Astrocyte of the hippocampus (primary cell): ENCODE data around the gene SLX9.

Source experiments
- DNase-seq: peaks from one replicate; pipeline ENCODE4 v3.0.0; 2011; ENCODE audit warnings: low read depth, low spot score

The SLX9 gene, protein sequence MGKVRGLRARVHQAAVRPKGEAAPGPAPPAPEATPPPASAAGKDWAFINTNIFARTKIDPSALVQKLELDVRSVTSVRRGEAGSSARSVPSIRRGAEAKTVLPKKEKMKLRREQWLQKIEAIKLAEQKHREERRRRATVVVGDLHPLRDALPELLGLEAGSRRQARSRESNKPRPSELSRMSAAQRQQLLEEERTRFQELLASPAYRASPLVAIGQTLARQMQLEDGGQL

DNA sequence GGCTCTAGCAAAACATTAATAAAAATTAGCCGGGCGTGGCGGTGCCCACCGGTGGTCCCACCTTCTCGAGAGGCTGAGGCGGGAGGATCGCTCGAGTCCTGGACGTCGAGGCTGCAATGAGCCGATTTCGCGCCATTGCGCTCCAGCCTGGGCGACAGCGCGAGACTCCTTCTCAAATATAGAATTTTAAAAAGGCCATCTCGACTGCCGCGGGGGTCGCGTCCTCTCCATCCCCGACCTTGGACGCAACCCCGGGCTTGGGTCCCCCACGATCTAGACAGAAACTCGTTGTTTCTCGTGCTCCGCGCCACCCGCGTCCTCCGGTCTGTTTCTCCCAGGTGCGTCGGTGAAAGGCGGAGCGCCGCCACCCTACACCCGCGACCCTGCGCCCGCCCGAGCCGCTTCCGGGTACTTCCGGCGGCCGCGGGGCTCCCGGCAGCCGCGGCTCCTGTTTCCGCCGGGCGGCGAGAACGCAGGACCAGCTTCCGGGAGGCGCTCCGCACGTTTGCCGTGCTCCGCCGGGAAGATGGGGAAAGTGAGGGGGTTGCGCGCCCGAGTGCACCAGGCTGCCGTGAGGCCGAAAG, at the start of gene SLX9:
Gene SLX9 (plus strand): TSS at position 498 of the 584 bp plus-strand sequence. CDS start 29 bp downstream, at position 527.
- peak; percentile 93 for DNase-seq

DNA sequence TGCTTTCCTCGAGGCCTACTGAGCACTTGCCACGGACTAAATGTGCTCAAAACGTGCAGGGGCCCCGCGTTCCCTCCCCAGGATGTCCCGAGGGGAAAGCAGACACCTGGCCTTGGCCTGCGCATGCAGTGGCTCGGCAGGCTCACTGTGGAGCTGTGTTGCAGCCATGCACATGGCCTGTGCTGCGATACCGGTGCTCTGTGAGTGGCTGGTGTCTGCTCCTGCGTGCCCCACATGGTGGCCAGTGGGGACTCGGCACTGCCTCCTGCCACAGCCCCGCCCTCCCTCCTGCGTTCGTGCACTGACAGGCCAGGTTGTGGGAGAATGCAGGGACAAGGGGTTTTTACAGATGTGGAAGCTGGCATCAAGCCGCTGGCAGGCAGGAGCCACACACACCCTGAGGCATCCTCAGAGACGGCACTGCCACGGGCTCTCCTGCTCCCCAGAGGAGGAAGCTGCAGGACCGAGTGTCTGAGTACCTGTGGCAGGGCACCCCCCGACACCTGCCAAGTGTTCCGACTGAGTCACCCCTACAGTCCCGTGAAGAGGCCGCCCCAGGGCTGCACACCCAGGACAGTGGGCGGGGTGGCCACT, 49.4 kb upstream of the SLX9 start:
- no peak for DNase-seq

DNA sequence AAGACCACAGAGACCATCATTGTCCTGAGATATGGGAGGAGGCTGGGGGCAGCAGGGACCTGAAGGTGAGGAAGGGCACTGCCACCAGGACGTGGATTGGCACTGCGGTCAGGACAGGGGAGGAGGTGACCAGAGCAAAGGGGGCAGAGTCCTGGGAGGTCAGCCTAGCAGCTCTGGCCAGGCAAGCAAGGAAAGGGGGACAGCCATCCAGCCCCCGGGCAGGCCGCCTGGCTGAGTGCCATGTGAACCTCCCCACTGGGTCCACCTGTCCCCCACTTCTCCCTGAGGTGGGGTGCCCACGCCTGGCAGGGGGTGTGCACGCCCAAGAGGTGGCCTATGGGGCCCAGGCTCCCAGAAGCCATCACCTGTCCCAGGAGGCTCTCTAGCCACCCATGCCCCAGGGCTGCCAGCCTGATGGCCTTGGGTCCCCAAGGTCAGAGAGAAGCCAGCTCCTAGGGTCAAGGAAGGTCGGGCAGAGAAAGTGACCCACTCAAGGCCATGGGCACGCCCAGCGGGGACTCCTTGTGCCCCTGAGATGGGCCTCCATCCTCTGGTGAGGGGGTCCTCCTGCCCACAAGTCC, 48.8 kb upstream of the SLX9 start:
- no peak for DNase-seq

DNA sequence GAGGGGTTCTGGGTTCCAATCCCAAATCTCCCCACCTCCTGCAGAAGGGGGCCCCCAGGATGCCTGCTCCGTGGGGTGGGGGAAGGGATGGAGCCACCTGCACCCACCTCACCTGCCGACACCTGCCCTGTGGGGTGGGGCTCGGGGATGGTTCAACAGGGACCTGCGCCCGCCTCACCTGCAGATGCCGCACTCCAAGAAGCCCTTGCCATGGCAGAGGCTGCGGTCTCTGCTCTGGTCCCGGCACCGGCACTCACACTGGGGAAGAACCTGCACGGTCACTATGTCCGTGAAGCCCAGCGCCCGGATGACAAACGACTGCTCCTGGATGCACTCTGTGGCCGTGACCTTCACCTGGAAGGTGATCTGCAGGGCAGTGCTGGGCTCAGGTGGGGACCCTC, 48.2 kb upstream of the SLX9 start:
- no peak for DNase-seq

DNA sequence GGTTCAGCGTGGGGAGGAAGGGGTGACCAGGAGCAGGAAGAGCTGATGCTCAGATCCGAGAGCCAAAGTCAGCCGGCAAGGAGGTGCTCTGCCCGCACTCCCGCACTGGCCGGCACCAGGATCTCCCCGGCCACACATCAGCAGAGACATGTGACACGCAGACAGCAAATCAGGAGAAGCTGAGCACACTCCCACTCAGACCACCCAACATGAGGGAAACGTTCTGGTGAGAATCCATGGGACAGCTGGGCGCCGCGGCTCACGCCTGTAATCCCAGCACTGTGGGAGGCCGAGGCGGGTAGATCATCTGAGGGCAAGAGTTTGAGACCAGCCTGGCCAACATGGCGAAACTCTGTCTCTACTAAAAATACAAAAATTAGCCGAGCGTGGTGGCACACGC, 47.7 kb upstream of the SLX9 start:
- DNase-seq = no peak

DNA sequence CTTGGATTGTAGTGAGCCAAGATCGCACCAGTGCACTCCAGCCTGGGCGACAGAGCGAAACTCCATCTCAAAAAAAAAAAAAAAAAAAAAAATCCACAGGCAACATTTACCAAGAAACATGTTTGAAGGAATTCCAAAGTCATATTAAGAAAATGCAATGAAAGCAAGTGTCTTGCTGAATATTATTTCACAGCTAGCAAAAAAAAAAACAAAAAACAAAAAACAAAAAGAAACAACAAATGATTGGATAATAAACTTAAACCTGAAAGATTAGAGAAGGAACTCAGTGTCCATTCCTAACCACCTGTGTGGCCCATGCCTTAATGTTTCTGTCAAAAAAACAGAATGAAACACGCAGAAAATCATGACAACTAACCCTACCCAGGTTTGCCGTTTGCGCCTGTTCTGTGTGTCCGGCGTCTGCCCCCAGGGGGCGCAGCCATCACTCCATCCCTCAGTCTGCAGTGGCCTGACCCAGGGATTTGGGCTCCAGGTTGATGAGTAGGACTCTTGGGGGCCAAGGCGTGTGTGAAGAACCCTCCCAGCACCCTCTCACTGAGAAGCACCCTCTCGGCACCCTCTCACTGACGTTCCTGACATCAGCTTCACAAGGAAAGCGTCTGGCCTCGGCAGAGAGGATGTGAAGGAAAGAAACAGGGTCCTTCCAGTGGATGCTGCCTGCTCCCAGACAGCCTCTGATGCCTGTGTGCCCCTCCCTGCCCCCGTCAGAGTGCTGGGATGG, 47.1 kb upstream of the SLX9 start:
- peak; percentile 71 for DNase-seq

DNA sequence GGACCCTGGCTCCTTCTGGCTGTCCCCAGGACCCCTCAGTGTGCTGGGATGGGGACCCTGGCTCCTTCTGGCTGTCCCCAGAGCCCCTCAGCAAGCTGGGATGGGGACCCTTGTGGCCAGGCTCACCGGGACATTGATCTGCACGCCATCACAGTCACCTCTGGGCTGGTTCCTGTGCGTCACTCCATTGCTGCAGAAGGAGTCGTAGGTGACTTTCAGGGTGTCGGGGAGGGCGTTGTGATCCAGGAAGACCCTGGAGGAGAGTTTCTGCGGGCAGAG, 46.6 kb upstream of the SLX9 start:
- no peak for DNase-seq

DNA sequence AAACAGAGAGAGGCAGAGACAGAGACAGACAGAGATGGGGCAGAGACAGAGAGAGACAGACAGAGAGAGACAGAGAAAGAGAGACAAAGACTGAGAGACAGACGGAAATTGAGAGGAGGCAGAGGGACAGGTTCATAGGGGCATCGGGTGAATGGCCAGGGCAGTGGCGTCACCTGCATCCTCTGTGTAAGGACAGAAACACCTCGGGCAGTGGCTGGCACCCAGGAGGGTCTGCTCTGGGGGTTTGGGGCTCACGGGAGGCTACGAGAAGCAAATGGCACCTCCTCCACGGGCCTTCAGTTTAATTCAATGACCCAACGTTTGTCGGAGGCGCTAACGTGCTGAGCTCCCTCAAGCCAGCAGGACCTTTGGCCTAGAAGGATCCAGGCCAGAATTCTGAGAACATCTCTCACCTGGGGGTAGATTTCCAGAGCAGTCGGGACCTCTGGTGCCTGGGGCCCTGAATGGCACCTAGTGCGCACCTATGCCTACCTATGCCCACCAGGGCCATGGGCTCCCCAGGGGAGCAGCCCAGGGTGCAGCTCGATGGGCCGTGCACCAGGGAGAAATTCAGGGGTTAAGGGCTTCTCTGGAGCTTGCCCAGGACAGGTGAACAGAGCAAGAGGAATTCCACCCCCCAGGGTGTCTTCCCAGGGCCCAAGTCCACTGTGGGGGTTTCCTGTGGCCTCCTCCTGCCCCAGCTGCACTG, 45.7 kb upstream of the SLX9 start:
- DNase-seq = no peak

DNA sequence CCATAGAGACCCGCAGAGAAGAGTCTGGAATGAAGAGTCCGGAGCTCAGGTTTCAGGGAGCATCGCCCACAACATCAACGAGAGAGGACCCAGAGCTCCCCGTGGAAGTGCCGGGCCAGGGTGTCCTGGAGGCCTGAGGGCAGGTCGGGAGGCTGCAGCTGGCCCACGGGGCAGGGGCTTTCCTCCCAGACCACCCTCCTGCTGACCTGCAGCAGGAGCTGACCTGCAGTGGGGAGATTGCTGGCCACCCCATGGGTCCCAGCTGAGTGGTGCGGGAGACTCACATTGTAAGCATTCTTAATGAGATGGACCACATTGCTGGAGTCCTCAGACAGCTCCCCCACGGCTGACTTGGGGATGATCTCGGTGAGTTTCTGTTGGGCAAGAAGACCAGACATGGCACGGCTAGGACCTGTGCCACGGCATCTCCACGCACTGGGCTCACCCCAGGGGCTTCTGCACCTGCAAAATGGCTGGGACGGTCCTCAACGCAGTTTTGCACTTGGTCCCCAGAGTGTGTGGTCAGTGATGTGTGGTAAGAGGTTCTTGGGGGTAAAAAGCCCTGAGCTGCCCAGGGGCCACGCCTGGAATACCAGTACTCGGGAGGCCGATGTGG, 45.0 kb upstream of the SLX9 start:
- no peak for DNase-seq

DNA sequence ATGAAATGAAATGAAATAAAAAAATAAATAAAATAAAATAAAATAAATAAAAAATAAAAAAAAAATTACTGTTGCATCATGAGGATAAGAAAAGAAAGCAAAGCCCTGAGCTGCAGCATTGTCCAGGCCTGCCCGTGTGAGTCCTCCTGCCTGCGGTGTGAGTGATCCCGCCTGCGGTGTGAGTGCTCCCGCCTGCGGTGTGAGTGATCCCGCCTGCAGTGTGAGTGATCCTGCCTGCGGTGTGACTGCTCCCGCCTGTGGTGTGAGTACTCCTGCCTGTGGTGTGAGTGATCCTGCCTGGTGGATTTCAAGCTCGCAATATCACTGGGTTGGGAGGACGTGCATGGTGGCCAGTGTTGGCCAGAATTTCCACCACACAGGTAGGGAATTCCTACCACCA, 44.0 kb upstream of the SLX9 start:
- no peak for DNase-seq

DNA sequence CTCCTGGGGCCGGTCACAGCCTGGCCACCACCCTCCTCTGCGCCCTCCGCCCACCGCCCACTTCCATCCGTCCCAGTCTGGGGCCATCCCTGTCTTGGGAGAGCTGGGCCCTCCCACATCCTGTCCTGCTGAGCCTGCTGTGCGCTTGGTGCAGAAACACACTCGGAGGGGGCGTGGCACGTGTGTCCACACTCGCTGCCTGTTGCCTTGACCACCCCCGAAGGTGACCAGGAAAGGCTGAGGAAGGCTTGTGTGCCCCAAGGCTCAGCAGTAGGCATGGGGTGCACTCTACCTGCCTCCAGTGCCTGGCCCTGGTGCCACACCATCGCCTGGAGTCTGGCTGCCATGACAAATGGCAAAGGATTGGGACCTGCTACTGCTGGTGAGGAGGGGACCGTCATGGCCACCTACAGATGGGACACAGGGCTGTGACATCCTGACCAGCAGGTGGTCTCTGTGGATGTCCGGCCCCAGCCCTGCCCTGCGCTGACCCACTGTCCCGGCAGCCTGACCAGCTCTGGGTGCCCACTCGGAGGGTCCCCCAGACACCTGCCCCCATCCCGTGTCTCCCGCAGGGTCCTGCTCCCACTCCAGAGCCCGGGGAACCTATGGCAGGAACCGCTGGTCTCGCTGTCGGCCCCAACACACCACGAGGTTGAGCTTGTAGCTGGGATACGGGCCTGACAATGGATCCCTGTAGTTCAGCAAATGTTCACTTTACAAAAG, 43.1 kb upstream of the SLX9 start:
- DNase-seq = no peak

DNA sequence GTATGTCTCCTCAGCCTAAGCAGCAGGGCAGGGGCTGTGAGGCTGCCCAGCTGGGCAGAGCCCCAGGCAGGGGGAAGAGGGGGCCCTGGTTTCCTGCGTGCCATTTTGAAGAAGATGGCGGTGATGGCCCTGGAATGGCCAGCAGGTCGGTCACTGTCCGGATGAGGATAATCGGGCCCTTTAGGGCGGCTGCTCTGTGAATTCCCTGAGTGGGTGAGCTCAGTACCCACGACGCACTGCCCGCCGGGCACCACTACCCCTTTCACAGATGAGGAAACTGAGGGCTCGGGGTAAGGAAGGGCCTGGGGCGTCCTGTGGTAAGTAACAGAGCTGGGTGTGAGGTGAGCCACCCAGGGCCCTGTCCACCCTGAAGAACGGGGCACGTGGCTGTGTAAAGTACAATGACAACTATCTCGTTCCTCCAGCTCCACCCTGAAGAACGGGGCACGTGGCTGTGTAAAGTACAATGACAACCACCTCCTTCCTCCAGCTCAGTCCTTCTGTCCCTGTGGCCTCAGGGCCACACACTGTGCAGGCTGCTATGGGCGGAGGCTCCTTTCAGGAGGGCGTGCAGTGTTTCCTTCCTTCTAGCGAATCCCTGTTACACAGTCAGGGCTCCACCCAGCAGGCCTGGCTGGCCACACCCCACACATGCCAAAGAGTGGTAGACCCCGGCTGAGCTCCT, 42.4 kb upstream of the SLX9 start:
- DNase-seq = no peak

DNA sequence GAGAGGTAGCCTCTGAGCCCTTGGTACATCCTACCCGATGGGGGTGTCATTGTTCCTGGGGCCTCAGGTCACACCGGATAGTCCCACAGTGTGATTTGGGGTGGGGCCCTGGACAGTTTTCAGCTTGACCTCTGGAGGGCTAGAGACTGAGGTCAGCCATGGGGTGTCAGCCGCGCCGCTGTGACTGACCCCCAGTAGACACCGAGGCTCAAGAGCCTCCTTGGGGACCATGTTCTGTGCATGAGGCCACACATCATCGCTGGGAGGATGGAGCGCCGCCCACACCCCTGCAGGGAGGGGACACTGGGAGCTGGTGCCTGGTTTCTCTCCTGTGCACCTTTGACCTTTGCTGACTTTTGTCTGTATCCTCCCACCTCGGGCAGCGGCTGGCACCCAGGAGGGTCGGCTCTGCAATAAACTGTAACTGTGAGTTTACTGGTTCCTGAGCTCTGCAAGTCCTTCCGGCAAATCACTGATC, 41.8 kb upstream of the SLX9 start:
- no peak for DNase-seq

DNA sequence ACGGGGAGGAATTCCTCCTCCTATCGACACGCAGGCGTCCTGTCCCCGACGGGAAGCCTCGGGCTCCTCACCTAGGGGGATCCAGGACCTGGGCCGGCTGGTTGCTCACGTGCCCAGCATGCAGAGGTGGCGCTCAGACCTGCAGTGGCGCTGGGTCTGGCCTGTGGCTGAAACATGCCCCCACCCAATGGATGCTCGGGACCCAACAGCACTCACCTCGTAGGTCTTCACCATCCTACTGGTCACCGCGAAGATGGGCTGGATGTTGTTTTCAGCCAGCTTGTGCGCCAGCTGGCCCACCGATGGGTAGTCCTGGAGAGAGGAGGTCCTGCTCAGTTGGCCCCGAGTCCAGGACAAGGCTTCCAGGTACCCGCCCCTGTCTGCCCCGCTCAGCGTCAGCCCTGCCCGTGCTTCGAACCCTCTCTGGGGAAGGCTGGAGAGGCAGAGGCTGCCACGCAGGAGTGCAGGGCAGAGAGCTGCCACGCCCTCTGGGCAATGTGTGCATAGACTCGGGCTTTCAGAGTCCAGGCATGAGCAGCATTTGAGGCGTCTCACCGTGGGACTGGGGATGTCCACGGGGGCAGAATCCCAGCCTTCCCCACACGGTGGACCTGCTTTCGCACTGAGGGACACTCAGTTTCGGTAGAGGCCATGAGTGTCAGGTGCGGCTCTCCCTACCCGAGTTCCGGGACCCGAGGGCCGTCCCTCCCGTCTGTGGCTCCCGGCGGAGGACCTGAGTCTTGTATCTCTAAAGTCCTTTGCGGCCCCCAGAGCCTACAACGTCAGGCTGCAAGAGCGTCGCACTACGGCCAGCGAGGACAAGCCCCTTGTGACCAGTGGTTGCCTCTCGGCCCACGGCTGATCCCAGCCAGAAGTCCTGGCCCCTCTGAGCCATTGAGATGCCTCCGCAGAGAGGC, 40.7 kb upstream of the SLX9 start:
- DNase-seq = no peak

DNA sequence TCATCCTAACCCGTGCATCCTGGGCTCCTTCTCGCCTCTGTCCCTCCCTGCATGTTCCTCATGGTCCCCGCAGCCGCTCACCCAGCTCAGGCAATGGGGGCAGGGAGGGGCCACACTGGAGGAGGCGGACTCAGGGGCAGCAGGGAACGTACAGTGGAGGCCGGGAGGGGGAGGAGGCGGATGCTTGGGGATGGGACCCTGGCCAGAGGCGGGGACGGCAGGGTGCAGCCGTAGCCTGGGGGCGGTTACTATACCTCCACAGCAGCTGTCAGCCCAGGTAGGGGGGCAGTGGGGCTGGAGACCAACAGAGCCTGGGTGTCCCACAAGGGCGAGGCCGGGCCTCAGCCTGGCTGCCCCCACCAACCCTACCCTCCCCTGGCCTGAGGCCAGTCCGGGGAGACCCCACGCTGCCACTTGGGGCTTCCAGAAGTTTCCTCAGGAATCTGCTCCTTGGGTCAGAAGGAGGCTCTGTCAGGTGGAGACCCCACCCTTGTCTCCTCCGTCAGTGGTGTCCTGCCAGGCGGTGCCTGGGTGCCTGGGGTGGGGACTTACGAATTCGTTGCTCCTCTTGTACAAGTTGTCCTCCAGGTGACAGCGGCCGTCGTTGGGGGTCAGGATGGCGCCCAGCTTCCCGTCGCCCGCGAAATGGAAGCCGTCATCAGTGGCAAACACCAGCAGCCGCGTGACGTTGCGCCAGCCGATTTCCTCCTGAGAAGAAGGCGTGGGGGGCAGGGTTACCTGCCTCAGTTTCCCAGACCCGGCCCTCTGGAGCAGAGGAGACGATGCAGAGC, 39.9 kb upstream of the SLX9 start:
- no peak for DNase-seq

DNA sequence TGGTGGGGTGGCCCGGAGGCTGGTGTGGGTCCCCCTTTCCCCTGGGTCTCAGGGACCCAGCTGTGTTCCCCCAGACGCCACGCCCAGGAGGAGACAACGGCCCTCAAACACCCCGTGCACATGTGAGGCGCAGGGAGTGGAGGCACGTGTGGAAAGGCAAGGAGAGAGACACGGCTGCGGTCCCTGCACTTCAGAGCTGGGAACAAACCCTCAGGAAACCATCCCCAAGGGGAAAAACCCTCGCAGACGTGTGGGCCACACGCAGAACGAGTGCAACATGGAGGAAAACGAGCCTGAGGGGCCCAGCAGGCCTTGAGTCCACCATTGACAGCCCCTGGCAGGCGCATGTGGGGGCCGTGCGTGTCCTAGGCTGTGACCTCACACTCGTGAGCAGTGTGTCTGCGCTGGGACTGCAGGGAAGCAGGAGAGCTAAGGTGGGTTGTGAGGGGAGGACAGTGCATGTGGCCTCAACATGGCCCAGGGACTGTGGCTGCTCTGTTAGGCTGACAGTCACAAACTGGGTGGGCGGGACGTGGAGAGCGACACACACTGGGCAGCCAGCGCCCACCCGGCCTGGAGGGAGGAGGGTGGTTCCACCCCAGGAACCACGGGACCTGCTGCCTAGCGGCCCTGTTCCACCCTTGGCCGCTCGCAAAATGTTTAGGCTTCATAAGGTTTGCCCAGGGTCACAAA, 39.1 kb upstream of the SLX9 start:
- DNase-seq = no peak

DNA sequence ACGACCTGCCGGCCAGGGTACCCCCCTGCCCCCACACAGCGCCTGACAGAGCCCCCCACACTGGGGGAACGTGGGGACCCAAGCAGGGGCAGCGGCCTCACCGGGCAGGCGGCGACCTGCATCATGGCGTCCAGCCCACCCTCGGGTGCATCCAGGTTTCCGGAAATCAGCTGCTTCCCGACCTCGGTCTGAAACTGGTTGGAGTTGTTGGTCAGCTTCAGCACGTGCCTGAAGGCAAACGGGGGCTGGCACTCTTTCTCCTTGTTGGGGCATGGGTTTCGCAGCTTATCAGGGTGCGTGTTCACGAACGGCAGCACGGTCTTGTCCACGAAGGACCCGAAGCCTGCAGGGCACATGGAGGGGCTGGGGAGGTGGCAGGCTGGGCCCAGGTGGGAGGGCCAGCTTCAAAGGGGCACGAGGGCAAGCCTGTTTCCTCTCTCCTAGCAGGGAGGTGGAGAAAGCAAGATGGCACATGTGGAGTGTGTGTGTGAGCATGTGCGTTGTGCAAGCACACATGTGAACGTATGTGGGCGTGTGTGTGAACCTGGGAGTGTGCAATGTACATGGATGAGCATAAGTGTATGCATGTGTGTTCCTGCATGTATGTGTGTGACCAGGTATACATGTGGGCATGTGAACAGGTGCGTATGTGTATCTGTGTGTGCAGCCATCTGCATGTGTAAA, 38.3 kb upstream of the SLX9 start:
- DNase-seq = no peak
